Stromal cell of bone marrow (primary cell): ENCODE measurements around the gene IL20RA.
A peak's percentile ranks its signal among the peaks of the same experiment; 100 is the strongest.
"Not testable (repeated sequence)": the region's sequence is repeated elsewhere in the genome, so short reads cannot be mapped to it uniquely, and the experiment has no call there.

ENCODE experiments used
- DNase-seq: peaks from one replicate; pipeline ENCODE4 v3.0.0-alpha.2; 2012; ENCODE audit warnings: low read depth

Gene IL20RA

GRCh38 chr6:137008204-137008603, 36.6 kb downstream of the IL20RA start:
- DNase-seq, result no peak

- no peak for DNase-seq
These were observed 38.7 kb downstream of the IL20RA start for GRCh38 chr6:137006056-137006455.

GRCh38 chr6:137005073-137005472, 39.7 kb downstream of the IL20RA start:
- DNase-seq, result no peak

GRCh38 chr6:137002505-137002904, 42.3 kb downstream of the IL20RA start:
- no peak for DNase-seq

DNA sequence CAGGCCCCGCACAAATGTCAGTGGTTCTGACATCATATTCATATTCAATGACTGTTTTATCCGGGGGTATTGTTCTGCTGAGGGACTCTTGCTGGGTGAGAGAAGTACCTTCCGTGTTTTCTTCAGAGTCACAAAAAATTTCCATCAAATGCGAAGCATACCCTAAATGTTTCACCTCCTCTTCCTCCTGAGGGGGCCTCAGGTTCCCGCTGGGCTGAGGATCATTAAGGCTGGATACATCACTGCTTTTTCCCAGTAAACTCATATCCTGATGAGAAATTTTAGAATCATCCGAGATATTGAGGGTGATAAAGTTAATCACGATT, 42.8 kb downstream of the IL20RA start:
- DNase-seq, result no peak

- no peak for DNase-seq
These were observed 43.3 kb downstream of the IL20RA start for GRCh38 chr6:137001299-137001976.

DNA sequence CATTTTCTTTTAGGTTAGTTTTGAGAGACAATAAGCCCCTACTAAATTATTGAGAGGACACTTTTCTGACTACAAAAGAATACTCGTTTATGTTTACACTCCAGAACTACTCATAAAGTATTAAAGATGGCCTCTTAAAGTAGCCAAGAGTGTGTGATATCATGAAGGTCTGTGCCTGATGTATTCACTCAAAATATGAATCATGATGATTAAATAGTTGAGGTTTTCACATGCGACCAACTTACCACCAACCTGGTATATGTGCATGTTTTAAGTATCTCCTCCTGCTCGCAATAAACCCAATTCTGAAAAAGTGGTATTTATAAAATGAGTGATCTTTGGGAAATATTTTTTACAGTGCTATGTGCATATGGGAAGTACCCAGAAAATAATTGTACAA, 43.9 kb downstream of the IL20RA start:
- DNase-seq, result no peak

GRCh38 chr6:136995521-136995920, 49.2 kb downstream of the IL20RA start:
- no peak for DNase-seq

DNA sequence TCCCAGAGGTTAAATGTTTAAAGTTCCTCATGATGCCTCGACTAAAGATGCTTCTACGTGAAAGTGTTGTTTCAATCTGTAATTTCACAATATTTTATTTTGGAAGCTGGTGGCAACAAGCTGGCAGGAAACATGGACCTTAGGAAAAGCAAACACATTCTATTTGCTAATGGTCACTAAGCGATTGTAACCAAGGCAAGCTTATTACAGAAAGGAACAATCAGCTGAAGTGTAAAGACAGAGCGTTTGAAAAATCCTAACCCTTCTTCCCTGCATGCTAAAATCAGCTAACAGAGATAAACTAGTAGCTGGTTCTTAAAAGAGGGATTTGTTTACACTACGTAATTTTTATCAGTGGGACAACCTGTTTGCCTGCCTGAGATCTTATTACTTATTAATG, 50.0 kb downstream of the IL20RA start:
- no peak for DNase-seq

- DNase-seq, result peak; percentile 6
These were observed 52.7 kb downstream of the IL20RA start for GRCh38 chr6:136992113-136992512.

DNA sequence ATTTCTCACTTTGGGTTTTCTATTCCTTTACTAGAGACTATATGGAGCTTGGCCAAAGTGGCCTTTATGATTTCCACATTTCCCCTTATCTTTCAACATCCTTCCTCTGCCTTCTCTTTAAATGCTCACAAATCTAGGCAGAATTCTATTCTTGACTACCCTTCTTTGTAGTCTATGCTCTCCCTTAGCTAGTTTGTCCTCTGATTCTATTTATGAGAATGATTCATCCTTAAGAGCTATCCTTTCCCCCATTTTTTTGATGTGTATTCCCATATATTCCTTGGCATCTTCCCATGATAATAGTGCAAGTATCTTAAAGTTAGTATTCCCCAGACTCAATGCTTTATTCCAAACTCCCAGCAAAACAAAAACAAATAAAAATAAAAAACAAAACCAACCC, 53.1 kb downstream of the IL20RA start:
- no peak for DNase-seq

- DNase-seq, result no peak
These were observed 54.0 kb downstream of the IL20RA start for GRCh38 chr6:136990754-136991153.

- DNase-seq, result no peak
These were observed 54.6 kb downstream of the IL20RA start for GRCh38 chr6:136990242-136990578.

- no peak for DNase-seq
These were observed 55.1 kb downstream of the IL20RA start for GRCh38 chr6:136989571-136990241.

GRCh38 chr6:136987526-136987925, 57.2 kb downstream of the IL20RA start:
- DNase-seq, result no peak

DNA sequence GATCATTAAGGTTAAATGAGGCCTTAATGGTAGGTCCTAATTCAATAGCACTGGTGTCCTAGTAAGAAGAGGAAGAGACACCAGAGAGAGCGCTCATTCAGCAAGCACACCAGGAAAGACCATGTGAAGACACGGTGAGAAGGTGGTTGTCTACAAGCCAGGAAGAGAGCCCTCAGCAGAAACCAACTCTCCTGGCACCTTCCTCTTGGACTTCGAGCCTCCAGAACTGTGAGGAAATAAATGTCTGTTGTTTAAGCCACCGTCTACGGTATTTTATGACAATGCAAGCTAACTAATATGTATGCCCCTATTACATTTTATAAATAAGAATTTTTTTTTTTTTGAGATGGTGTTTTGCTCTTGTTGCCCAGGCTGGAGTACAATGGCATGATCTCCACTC, 59.3 kb downstream of the IL20RA start:
- DNase-seq, result no peak

DNA sequence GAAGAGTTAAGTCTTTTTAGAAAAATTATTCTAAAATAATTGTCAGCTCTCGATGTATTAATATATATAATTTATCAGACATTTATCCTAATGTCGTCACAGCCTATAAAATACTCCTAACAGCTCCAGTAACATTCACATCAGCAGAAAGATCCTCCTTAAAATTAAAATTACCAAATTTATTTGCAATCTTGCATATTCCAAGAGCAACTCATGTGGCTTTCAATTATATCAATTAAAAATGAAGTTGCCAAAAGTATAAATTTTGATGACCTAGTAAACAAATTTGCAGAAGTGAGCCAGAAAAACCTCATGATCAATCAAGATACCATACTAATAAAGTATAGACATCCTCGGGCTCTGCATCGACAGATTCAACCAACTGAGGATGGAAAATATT, 60.2 kb downstream of the IL20RA start:
- no peak for DNase-seq

- no peak for DNase-seq
These were observed 61.1 kb downstream of the IL20RA start for GRCh38 chr6:136983687-136984086.

DNA sequence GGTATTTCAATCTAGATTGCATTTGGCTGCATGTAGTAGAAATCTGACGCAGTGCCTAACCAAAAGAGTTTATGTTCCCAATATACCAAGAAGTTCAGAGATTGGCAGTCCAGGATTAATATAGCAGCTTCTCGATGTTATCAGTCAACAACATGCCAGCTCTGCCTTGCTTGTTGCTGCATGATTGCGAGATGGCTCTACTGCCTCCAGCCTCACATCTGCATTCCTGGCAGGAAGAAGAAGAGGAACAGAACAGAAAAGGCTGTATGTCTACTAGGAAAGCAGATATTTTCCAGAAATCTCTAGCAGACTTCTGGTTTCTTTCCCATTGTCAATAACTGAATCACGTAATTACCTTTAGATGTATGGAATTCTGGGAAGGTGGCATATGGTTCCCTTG, 61.8 kb downstream of the IL20RA start:
- no peak for DNase-seq

GRCh38 chr6:136980070-136980469, 64.7 kb downstream of the IL20RA start:
- no peak for DNase-seq

DNA sequence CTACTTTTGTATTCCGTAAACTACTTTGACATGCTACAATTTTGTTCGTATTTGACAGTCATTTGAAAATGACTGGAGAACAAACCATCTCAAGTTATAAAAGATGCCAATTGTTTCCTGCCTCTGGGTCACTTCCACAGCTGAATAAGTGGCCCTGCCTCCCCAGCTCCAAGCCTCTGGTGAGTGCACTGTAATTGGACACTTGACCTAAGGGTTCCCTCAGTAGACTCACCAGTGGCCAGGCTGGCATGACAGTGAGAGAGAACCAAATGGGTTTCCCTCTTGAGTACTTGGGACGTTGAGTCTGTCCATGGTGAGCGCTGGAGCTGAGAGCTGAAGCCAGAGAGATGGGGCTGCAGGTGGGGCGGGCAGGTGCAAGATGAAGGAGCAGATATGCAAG, 65.6 kb downstream of the IL20RA start:
- DNase-seq, result no peak

DNA sequence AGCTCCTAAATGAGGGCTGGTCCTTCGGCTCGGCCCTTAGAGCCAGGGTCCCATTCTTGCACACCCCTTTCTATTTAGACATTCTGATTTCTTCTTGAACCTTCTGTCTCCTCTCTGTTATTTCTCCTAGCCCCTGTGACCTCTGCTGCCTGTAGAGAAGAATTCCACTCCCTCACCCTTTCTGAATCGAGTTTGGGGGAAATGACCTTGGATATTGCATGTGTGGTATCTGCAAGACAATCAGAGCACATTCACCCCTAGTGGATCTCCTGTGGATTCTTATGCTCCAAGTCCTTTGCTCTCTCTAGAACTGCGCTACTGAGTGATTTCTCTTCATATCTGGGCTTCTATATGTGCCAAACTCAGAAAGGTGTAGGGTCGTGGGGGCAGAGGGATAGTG, 67.7 kb downstream of the IL20RA start:
- no peak for DNase-seq

GRCh38 chr6:136975089-136975715, 69.6 kb downstream of the IL20RA start:
- no peak for DNase-seq

DNA sequence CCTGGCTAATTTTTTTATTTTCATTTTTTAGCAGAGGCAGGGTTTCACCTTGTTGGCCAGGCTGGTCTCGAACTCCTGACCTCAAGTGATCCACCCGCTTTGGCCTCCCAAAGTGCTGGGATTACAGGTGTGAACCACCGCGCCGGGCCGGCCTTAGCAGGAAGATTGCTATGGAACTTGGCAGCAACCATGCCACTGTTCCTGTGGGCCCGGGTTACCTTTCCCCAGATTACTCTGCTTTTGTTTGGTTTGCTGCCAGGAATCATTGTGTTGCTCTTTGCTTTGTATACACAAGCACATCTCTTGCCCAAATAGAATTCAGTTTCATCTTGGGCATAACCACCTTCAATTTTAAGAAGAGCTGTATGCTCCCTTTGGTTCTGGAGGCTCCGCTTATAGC, 71.0 kb downstream of the IL20RA start:
- DNase-seq, result not testable (repeated sequence)
